Mononuclear cell (primary cell): ENCODE results near the gene RGS9. TPM values are rescaled to one million over a fixed set of nuclear protein-coding genes. Genes with fewer than 3 reads are reported as not detected.

Experiments used
- H3K27me3 ChIP-seq: 2 replicates; pipeline ENCODE4 v1.6.0; 2011; ENCODE audit warnings: low read length, control low read depth; ENCODE audit not compliant: insufficient read depth
- H3K4me1 ChIP-seq: 2 replicates; pipeline ENCODE4 v1.5.1; 2011; ENCODE audit warnings: mild to moderate bottlenecking, low read length, control low read depth; ENCODE audit not compliant: insufficient read depth
- H3K4me3 ChIP-seq: 2 replicates; pipeline ENCODE4 v1.5.1; 2011; ENCODE audit warnings: mild to moderate bottlenecking, low read length, moderate library complexity
- H3K9me3 ChIP-seq: 2 replicates; pipeline ENCODE4 v1.5.1; 2011; ENCODE audit warnings: low read depth, mild to moderate bottlenecking, control low read depth, low read length
- total RNA-seq: library from RNA; depleted of rRNA; stranded (reverse); fragments of >200 nt; gene quantifications from one replicate; pipeline ENCODE4 v1.2.3, GENCODE V29; 2012

RGS9 gene
- total RNA-seq, 1 donor = 3.5 TPM

- Histone ChIP-seq H3K4me3 (no peak overlapping the region), H3K4me1 (peaks cover 8% of the 10 kb centered on the region), H3K9me3 (no peaks in the 10 kb centered on the region), H3K27me3 (no peaks in the 10 kb centered on the region)
These were observed 6.3 kb upstream of the RGS9 start for GRCh38 chr17:65130832-65131231.

- no peak overlapping the region for H3K4me3 ChIP-seq
- H3K4me1 ChIP-seq = peaks cover 8% of the 10 kb centered on the region
- no peaks in the 10 kb centered on the region for H3K27me3 ChIP-seq
- no peaks in the 10 kb centered on the region for H3K9me3 ChIP-seq
These were observed 5.9 kb upstream of the RGS9 start for GRCh38 chr17:65131240-65131639.

GRCh38 chr17:65131946-65132345, 5.2 kb upstream of the RGS9 start:
- no peaks in the 10 kb centered on the region for H3K9me3 ChIP-seq
- H3K27me3 ChIP-seq = no peaks in the 10 kb centered on the region
- no peak overlapping the region for H3K4me3 ChIP-seq
- H3K4me1 ChIP-seq = peaks cover 11% of the 10 kb centered on the region

- no peaks in the 10 kb centered on the region for H3K9me3 ChIP-seq
- peaks cover 6% of the 10 kb centered on the region for H3K27me3 ChIP-seq
- H3K4me3 ChIP-seq = no peak overlapping the region
- peaks cover 28% of the 10 kb centered on the region for H3K4me1 ChIP-seq
These were observed 3.1 kb upstream of the RGS9 start for GRCh38 chr17:65134035-65134434.

- Histone ChIP-seq H3K9me3 (no peaks in the 10 kb centered on the region), H3K27me3 (peaks cover 6% of the 10 kb centered on the region), H3K4me1 (peaks cover 20% of the 10 kb centered on the region), H3K4me3 (no peak overlapping the region)
These were observed 2.1 kb downstream of the RGS9 start for GRCh38 chr17:65139101-65139764.

- Histone ChIP-seq H3K4me3 (no peak overlapping the region), H3K4me1 (peaks cover 14% of the 10 kb centered on the region), H3K27me3 (peaks cover 6% of the 10 kb centered on the region), H3K9me3 (no peaks in the 10 kb centered on the region)
These were observed 5.1 kb downstream of the RGS9 start for GRCh38 chr17:65142247-65142646.

GRCh38 chr17:65143889-65144604, 6.9 kb downstream of the RGS9 start:
- H3K4me1 ChIP-seq = no peaks in the 10 kb centered on the region
- no peaks in the 10 kb centered on the region for H3K9me3 ChIP-seq
- H3K27me3 ChIP-seq = no peaks in the 10 kb centered on the region
- no peak overlapping the region for H3K4me3 ChIP-seq

- H3K9me3 ChIP-seq = no peaks in the 10 kb centered on the region
- H3K4me3 ChIP-seq = no peak overlapping the region
- H3K27me3 ChIP-seq = no peaks in the 10 kb centered on the region
- no peaks in the 10 kb centered on the region for H3K4me1 ChIP-seq
These were observed 8.6 kb downstream of the RGS9 start for GRCh38 chr17:65145743-65146142.

GRCh38 chr17:65147955-65148354, 10.8 kb downstream of the RGS9 start:
- no peaks in the 10 kb centered on the region for H3K9me3 ChIP-seq
- no peaks in the 10 kb centered on the region for H3K4me1 ChIP-seq
- no peaks in the 10 kb centered on the region for H3K27me3 ChIP-seq
- no peak overlapping the region for H3K4me3 ChIP-seq

- Histone ChIP-seq H3K4me3 (no peak overlapping the region), H3K4me1 (peaks cover 12% of the 10 kb centered on the region), H3K27me3 (no peaks in the 10 kb centered on the region), H3K9me3 (no peaks in the 10 kb centered on the region)
These were observed 17.8 kb downstream of the RGS9 start for GRCh38 chr17:65154770-65155589.

- Histone ChIP-seq H3K9me3 (no peaks in the 10 kb centered on the region), H3K27me3 (no peaks in the 10 kb centered on the region), H3K4me1 (peaks cover 12% of the 10 kb centered on the region), H3K4me3 (no peak overlapping the region)
These were observed 18.5 kb downstream of the RGS9 start for GRCh38 chr17:65155622-65156021.

GRCh38 chr17:65156185-65156834, 19.1 kb downstream of the RGS9 start:
- Histone ChIP-seq H3K4me1 (peaks cover 12% of the 10 kb centered on the region), H3K27me3 (no peaks in the 10 kb centered on the region), H3K9me3 (no peaks in the 10 kb centered on the region), H3K4me3 (no peak overlapping the region)

- Histone ChIP-seq H3K4me1 (peaks cover 12% of the 10 kb centered on the region), H3K9me3 (no peaks in the 10 kb centered on the region), H3K4me3 (no peak overlapping the region), H3K27me3 (no peaks in the 10 kb centered on the region)
These were observed 19.8 kb downstream of the RGS9 start for GRCh38 chr17:65156835-65157565.

GRCh38 chr17:65158041-65158440, 20.9 kb downstream of the RGS9 start:
- Histone ChIP-seq H3K9me3 (no peaks in the 10 kb centered on the region), H3K4me1 (peaks cover 12% of the 10 kb centered on the region), H3K27me3 (no peaks in the 10 kb centered on the region), H3K4me3 (no peak overlapping the region)
